ENCODE results near the gene IGSF21. TPM values are rescaled to one million over a fixed set of nuclear protein-coding genes. Genes with fewer than 3 reads are reported as not detected.
A peak's percentile ranks its signal among the peaks of the same experiment; 100 is the strongest.

The IGSF21 gene
- total RNA-seq, 1 experiment from 2014 or later, result 30.5 TPM

DNA sequence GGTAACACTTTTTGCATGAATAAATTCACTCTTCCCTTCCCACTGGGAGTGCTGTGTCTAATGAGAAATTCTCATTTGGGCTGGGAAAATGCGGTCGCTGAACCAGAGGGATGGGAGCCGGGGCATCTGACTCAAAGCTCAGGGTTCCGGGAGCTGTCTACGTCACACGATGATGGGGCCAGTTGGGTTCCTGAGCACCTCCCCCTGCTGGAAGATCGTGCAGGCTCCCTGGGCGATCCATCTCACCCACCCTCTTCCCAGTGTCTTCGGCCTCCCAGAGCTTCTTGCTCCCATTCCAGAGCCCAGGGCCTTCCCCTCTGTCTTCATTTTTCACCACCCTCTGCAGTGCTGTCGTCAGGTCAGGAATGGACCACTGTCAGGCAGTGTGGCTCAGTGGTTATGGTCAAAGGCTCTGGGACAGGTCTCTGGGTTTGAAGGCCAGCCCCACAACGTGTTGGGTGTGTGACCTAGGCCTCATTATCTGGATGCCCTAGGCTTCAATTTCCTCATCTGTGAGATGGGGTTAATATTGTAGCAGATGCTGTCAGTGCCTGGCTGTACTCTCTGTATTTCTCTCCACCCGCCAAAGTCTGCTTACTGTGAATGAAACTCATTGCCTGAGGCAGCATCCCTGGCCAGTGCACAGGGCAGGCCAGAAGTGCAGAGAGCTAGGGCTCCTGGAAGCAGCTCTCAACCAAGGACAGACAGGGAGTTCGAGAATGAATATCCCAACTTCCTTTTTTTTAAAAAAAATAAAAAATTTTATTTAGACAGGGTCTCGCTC lies 31.8 kb downstream of the IGSF21 start:
- Mint-ChIP-seq H3K27me3 (ENCODE audit: low read depth) (no peaks in the 10 kb centered on the region), H3K4me3 (no peak overlapping the region), H3K27ac (no peak overlapping the region), H3K9me3 (no peaks in the 10 kb centered on the region), H3K36me3 (no peaks in the 10 kb centered on the region), H3K4me1 (peaks cover 30% of the 10 kb centered on the region)
- DNase-seq (ENCODE audit: low spot score) (peak; percentile 27), ATAC-seq (no peak)
- ChIA-PET CTCF (interaction anchor here (0.7 to 2.0 kb wide), 8 partner anchors 8 to 220 kb away, joined by 3 to 6 read pairs (median 4); no protein-coding TSS in a partner anchor), POLR2A (interaction anchor here (0.7 kb wide), 1 partner anchor 28 kb away, joined by 5 read pairs; no protein-coding TSS in a partner anchor)
- TF ChIP-seq ETV6 (CRISPR knock-in tag; IDR thresholded peaks at IDR 0.05) (no peak), ZBTB21 (CRISPR knock-in tag; IDR thresholded peaks at IDR 0.05; ENCODE audit: borderline replicate concordance) (no peak), ZNF416 (CRISPR knock-in tag; IDR thresholded peaks at IDR 0.05) (no peak), GABPB1 (CRISPR knock-in tag; IDR thresholded peaks at IDR 0.05) (no peak), CBFB (CRISPR knock-in tag; IDR thresholded peaks at IDR 0.05; ENCODE audit: low read depth) (no peak), ZNF138 (CRISPR knock-in tag; conservative IDR thresholded peaks at IDR 0.05) (no peak), ATF1 (CRISPR knock-in tag; IDR thresholded peaks at IDR 0.05) (no peak), ZNF263 (CRISPR knock-in tag; IDR thresholded peaks at IDR 0.05; ENCODE audit: low read depth) (no peak), SMAD3 (CRISPR knock-in tag; IDR thresholded peaks at IDR 0.05; ENCODE audit: borderline replicate concordance) (no peak), JAZF1 (CRISPR knock-in tag; IDR thresholded peaks at IDR 0.05) (no peak), NR3C1 (CRISPR knock-in tag; conservative IDR thresholded peaks at IDR 0.05; ENCODE audit: low read depth) (no peak), NFE2L1 (CRISPR knock-in tag; IDR thresholded peaks at IDR 0.05) (no peak), MXD4 (CRISPR knock-in tag; IDR thresholded peaks at IDR 0.05; ENCODE audit: borderline replicate concordance) (no peak), EMX1 (CRISPR knock-in tag; IDR thresholded peaks at IDR 0.05) (no peak), NR2C2 (CRISPR knock-in tag; IDR thresholded peaks at IDR 0.05) (no peak)
- TF ChIP-seq, protein P1, sequence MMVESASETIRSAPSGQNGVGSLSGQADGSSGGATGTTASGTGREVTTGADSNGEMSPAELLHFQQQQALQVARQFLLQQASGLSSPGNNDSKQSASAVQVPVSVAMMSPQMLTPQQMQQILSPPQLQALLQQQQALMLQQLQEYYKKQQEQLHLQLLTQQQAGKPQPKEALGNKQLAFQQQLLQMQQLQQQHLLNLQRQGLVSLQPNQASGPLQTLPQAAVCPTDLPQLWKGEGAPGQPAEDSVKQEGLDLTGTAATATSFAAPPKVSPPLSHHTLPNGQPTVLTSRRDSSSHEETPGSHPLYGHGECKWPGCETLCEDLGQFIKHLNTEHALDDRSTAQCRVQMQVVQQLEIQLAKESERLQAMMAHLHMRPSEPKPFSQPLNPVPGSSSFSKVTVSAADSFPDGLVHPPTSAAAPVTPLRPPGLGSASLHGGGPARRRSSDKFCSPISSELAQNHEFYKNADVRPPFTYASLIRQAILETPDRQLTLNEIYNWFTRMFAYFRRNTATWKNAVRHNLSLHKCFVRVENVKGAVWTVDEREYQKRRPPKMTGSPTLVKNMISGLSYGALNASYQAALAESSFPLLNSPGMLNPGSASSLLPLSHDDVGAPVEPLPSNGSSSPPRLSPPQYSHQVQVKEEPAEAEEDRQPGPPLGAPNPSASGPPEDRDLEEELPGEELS (CRISPR knock-in tag; IDR thresholded peaks at IDR 0.05), result no peak
- TF ChIP-seq, protein P2, sequence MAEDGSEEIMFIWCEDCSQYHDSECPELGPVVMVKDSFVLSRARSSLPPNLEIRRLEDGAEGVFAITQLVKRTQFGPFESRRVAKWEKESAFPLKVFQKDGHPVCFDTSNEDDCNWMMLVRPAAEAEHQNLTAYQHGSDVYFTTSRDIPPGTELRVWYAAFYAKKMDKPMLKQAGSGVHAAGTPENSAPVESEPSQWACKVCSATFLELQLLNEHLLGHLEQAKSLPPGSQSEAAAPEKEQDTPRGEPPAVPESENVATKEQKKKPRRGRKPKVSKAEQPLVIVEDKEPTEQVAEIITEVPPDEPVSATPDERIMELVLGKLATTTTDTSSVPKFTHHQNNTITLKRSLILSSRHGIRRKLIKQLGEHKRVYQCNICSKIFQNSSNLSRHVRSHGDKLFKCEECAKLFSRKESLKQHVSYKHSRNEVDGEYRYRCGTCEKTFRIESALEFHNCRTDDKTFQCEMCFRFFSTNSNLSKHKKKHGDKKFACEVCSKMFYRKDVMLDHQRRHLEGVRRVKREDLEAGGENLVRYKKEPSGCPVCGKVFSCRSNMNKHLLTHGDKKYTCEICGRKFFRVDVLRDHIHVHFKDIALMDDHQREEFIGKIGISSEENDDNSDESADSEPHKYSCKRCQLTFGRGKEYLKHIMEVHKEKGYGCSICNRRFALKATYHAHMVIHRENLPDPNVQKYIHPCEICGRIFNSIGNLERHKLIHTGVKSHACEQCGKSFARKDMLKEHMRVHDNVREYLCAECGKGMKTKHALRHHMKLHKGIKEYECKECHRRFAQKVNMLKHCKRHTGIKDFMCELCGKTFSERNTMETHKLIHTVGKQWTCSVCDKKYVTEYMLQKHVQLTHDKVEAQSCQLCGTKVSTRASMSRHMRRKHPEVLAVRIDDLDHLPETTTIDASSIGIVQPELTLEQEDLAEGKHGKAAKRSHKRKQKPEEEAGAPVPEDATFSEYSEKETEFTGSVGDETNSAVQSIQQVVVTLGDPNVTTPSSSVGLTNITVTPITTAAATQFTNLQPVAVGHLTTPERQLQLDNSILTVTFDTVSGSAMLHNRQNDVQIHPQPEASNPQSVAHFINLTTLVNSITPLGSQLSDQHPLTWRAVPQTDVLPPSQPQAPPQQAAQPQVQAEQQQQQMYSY (CRISPR knock-in tag; IDR thresholded peaks at IDR 0.05), result no peak
- TF ChIP-seq, protein P3, sequence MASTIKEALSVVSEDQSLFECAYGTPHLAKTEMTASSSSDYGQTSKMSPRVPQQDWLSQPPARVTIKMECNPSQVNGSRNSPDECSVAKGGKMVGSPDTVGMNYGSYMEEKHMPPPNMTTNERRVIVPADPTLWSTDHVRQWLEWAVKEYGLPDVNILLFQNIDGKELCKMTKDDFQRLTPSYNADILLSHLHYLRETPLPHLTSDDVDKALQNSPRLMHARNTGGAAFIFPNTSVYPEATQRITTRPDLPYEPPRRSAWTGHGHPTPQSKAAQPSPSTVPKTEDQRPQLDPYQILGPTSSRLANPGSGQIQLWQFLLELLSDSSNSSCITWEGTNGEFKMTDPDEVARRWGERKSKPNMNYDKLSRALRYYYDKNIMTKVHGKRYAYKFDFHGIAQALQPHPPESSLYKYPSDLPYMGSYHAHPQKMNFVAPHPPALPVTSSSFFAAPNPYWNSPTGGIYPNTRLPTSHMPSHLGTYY (CRISPR knock-in tag; IDR thresholded peaks at IDR 0.05), result no peak
- TF ChIP-seq, protein P4, sequence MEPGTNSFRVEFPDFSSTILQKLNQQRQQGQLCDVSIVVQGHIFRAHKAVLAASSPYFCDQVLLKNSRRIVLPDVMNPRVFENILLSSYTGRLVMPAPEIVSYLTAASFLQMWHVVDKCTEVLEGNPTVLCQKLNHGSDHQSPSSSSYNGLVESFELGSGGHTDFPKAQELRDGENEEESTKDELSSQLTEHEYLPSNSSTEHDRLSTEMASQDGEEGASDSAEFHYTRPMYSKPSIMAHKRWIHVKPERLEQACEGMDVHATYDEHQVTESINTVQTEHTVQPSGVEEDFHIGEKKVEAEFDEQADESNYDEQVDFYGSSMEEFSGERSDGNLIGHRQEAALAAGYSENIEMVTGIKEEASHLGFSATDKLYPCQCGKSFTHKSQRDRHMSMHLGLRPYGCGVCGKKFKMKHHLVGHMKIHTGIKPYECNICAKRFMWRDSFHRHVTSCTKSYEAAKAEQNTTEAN (CRISPR knock-in tag; IDR thresholded peaks at IDR 0.05), result no peak
- TF ChIP-seq, protein P5, sequence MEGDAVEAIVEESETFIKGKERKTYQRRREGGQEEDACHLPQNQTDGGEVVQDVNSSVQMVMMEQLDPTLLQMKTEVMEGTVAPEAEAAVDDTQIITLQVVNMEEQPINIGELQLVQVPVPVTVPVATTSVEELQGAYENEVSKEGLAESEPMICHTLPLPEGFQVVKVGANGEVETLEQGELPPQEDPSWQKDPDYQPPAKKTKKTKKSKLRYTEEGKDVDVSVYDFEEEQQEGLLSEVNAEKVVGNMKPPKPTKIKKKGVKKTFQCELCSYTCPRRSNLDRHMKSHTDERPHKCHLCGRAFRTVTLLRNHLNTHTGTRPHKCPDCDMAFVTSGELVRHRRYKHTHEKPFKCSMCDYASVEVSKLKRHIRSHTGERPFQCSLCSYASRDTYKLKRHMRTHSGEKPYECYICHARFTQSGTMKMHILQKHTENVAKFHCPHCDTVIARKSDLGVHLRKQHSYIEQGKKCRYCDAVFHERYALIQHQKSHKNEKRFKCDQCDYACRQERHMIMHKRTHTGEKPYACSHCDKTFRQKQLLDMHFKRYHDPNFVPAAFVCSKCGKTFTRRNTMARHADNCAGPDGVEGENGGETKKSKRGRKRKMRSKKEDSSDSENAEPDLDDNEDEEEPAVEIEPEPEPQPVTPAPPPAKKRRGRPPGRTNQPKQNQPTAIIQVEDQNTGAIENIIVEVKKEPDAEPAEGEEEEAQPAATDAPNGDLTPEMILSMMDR (IDR thresholded peaks at IDR 0.05), result no peak

Data from WTC11 (cell line).